Stomach smooth muscle (tissue), 2 donors: ENCODE measurements around the gene ACKR3.

Experiments used
- H3K27ac ChIP-seq: one replicate; pipeline ENCODE4 v1.7.0; 2013; ENCODE audit warnings: mild to moderate bottlenecking, low read length, inconsistent platforms
- H3K27me3 ChIP-seq, 2 donors: one replicate each; pipeline ENCODE4 v1.7.0; 2013; ENCODE audit warnings: low read length in 2 of 2; ENCODE audit not compliant: insufficient read depth in 2 of 2, control insufficient read depth in 1 of 2
- H3K36me3 ChIP-seq, 2 donors: one replicate each; pipeline ENCODE4 v1.7.0; 2013; ENCODE audit warnings: low read length in 2 of 2; ENCODE audit not compliant: control insufficient read depth in 2 of 2, insufficient read depth in 2 of 2
- H3K4me1 ChIP-seq: one replicate; pipeline ENCODE4 v1.7.0; 2013; ENCODE audit warnings: low read length; ENCODE audit not compliant: control insufficient read depth, insufficient read depth
- H3K4me3 ChIP-seq, 2 donors: one replicate each; pipeline ENCODE4 v1.7.0; 2013; ENCODE audit warnings: low read length in 2 of 2
- H3K9ac ChIP-seq, 2 donors: one replicate each; pipeline ENCODE4 v1.7.0; 2013; ENCODE audit warnings: low read length in 2 of 2, mild to moderate bottlenecking in 1 of 2
- H3K9me3 ChIP-seq, 2 donors: one replicate each; pipeline ENCODE4 v1.7.0; 2013; ENCODE audit warnings: low read length in 2 of 2; ENCODE audit not compliant: control insufficient read depth in 2 of 2
- donor health status: healthy.
- donor health status: Pancreatic carcinoma.

The ACKR3 gene

DNA sequence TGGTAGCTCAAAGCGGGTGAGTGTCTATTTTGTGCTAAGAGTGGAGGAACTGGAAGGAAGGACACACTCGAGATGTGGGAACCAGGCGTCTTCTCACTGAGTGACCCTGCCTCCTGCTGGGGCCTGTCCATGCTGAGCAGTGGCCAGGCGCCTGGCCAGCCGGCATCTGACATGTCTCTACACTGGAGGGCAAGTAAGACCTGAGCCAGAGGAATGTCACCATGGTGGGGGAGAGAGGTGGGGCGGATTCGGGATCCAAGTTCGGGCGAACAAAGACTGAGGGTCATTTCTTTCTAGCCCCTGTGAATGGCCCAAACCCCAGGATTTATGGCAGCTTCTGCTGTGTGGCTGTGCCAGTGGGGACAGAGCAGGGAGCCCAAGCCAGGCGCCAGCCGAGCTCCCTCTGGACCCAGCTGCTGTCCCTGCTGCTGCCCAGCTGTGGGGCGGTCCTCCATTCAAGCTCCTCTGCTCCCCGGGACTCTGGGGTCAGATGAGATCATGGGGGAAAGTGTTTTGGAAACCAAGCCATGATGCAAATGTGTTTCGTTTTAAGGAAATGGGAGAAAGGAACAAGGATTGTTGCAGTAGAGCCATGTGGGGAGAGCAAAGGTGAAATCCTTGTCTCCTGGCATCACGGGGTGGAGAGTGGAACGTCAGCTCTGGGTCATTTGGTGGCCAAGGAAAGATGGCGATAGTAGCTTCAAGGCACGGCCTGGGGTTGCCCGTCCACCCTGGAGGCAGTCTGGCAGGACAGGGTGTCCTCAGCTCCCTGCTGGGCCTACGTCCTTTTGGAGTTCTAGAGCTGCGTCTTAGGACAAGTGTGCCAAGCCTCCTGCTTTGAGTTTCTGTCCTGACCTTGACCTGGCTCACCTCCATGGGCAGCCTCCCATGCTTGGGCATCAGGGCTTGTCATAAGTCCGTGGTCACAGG is 8.1 kb downstream of the ACKR3 start:
- peaks cover 17% of the 10 kb centered on the region for H3K4me1 ChIP-seq
- H3K4me3 ChIP-seq = no peak overlapping the region
- no peak overlapping the region for H3K9ac ChIP-seq
- H3K36me3 ChIP-seq = peaks cover 0 to 13% of the 10 kb centered on the region in 2 donors
- peaks cover 0 to 2% of the 10 kb centered on the region in 2 donors for H3K27me3 ChIP-seq
- H3K9me3 ChIP-seq = no peaks in the 10 kb centered on the region
- H3K27ac ChIP-seq = no peak overlapping the region

- Histone ChIP-seq H3K27ac (no peak overlapping the region), H3K36me3 (peaks cover 0 to 13% of the 10 kb centered on the region in 2 donors), H3K9me3 (no peaks in the 10 kb centered on the region), H3K4me1 (peaks cover 14% of the 10 kb centered on the region), H3K9ac (no peak overlapping the region), H3K27me3 (peaks cover 0 to 2% of the 10 kb centered on the region in 2 donors), H3K4me3 (no peak overlapping the region)
Observed at GRCh38 chr2:236578411-236578846, 8.8 kb downstream of the ACKR3 start.

GRCh38 chr2:236579048-236579745 is 9.6 kb downstream of the ACKR3 start:
- no peak overlapping the region for H3K4me3 ChIP-seq
- peaks cover 11% of the 10 kb centered on the region for H3K4me1 ChIP-seq
- peaks cover 0 to 13% of the 10 kb centered on the region in 2 donors for H3K36me3 ChIP-seq
- no peaks in the 10 kb centered on the region for H3K9me3 ChIP-seq
- H3K9ac ChIP-seq = no peak overlapping the region
- H3K27ac ChIP-seq = no peak overlapping the region
- peaks cover 0 to 2% of the 10 kb centered on the region in 2 donors for H3K27me3 ChIP-seq

GRCh38 chr2:236579746-236580315 is 10.2 kb downstream of the ACKR3 start:
- Histone ChIP-seq H3K36me3 (peaks cover 0 to 13% of the 10 kb centered on the region in 2 donors), H3K9ac (no peak overlapping the region), H3K27me3 (peaks cover 0 to 2% of the 10 kb centered on the region in 2 donors), H3K4me3 (no peak overlapping the region), H3K4me1 (peaks cover 6% of the 10 kb centered on the region), H3K27ac (no peak overlapping the region), H3K9me3 (no peaks in the 10 kb centered on the region)

DNA sequence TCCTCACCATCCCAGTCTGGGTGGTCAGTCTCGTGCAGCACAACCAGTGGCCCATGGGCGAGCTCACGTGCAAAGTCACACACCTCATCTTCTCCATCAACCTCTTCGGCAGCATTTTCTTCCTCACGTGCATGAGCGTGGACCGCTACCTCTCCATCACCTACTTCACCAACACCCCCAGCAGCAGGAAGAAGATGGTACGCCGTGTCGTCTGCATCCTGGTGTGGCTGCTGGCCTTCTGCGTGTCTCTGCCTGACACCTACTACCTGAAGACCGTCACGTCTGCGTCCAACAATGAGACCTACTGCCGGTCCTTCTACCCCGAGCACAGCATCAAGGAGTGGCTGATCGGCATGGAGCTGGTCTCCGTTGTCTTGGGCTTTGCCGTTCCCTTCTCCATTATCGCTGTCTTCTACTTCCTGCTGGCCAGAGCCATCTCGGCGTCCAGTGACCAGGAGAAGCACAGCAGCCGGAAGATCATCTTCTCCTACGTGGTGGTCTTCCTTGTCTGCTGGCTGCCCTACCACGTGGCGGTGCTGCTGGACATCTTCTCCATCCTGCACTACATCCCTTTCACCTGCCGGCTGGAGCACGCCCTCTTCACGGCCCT is 11.2 kb downstream of the ACKR3 start:
- Histone ChIP-seq H3K27ac (no peak overlapping the region), H3K4me3 (no peak overlapping the region), H3K27me3 (peaks cover 0 to 2% of the 10 kb centered on the region in 2 donors), H3K9ac (no peak overlapping the region), H3K36me3 (peaks cover 0 to 13% of the 10 kb centered on the region in 2 donors), H3K4me1 (peaks cover 5% of the 10 kb centered on the region), H3K9me3 (no peaks in the 10 kb centered on the region)

GRCh38 chr2:236581546-236581945 is 11.9 kb downstream of the ACKR3 start:
- no peak overlapping the region for H3K4me3 ChIP-seq
- peaks cover 0 to 13% of the 10 kb centered on the region in 2 donors for H3K36me3 ChIP-seq
- no peaks in the 10 kb centered on the region for H3K9me3 ChIP-seq
- peaks cover 3% of the 10 kb centered on the region for H3K4me1 ChIP-seq
- peaks cover 0 to 2% of the 10 kb centered on the region in 2 donors for H3K27me3 ChIP-seq
- H3K9ac ChIP-seq = no peak overlapping the region
- H3K27ac ChIP-seq = no peak overlapping the region

DNA sequence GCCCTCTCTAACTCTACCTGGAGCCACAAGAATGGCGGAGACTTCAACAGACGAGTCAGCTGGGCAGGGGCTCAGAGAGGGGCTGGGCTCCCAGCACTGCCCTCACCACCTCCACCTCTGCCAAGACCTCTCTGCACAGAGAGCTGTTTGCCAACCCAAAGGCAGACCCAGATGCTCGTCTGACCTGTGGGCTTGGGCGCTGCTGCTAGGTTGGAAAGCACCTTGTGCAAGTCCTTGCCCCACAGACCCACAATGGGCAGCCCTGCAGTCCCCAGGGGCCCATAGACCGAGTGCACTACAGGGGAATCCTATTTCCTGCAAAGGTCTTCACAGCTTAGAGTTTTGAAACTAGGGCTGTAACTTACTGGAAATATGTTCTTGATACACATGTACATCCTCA is 13.3 kb downstream of the ACKR3 start:
- Histone ChIP-seq H3K9ac (no peak overlapping the region), H3K9me3 (no peaks in the 10 kb centered on the region), H3K4me3 (no peak overlapping the region), H3K4me1 (peaks cover 3% of the 10 kb centered on the region), H3K36me3 (peaks cover 0 to 13% of the 10 kb centered on the region in 2 donors), H3K27me3 (no peaks in the 10 kb centered on the region), H3K27ac (no peak overlapping the region)

- Histone ChIP-seq H3K27ac (no peak overlapping the region), H3K9ac (no peak overlapping the region), H3K9me3 (peaks cover 0 to 6% of the 10 kb centered on the region in 2 donors), H3K36me3 (peaks cover 0 to 13% of the 10 kb centered on the region in 2 donors), H3K27me3 (no peaks in the 10 kb centered on the region), H3K4me3 (no peak overlapping the region), H3K4me1 (peaks cover 3% of the 10 kb centered on the region)
Observed at GRCh38 chr2:236583621-236584203, 14.1 kb downstream of the ACKR3 start.

DNA sequence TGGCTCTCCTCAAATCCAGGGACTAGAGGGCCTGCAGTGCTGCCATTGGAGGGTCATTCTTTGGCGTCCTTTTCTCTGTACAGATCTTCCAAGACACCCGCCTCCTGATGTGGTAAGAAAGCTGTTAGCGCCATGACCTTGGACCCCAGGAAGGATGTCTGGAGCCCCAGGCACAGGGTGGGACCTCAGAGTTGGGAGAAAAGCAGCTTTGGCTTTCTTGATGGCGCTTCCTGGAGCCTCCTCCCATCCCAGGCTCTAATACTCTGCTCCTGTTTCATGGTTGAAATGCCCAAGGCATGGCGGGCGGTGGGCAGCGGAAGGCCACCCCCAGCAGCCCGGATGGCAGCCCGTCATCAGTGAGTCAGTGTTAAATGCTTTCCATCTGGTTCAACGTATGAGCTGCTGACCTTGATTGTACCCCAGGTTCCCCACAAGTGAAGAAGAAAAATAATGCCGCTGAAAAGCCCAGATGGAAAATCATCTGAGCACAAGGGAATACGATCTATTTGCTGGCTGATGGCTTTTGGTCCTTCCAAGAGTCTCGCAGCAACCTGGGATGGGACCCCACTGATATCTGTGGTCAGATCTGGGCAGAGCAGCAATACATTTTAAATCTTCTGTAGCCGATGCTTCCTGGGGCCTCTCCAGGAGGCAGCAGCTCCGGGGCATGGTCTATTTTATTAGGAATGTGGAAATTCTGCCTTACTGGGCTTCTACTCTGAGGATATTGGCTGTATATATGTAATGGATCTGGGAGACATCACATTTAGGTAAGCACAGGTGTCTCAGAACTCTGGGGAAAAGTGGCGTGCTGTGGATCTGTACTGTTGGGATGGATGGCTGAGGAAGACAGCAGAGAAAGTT is 15.1 kb downstream of the ACKR3 start:
- Histone ChIP-seq H3K4me1 (peaks cover 3% of the 10 kb centered on the region), H3K9ac (no peak overlapping the region), H3K9me3 (peaks cover 0 to 6% of the 10 kb centered on the region in 2 donors), H3K27ac (no peak overlapping the region), H3K4me3 (no peak overlapping the region), H3K27me3 (no peaks in the 10 kb centered on the region), H3K36me3 (peaks cover 0 to 13% of the 10 kb centered on the region in 2 donors)
